22Rv1 (cell line): Measurements from ENCODE around the gene HLA-DRB1.

Source experiments
- ZFX ChIP-seq: fragments of 450-650 bp; IDR thresholded peaks from 2 replicates; pipeline ENCODE4 v1.6.1; 2017; ENCODE audit warnings: antibody characterized with exemption, borderline replicate concordance
- TF ChIP-seq, protein P1 (sequence below): fragments of 450-650 bp; IDR thresholded peaks from 2 replicates; pipeline ENCODE4 v1.5.1; 2017; ENCODE audit warnings: mild to moderate bottlenecking

DNA sequence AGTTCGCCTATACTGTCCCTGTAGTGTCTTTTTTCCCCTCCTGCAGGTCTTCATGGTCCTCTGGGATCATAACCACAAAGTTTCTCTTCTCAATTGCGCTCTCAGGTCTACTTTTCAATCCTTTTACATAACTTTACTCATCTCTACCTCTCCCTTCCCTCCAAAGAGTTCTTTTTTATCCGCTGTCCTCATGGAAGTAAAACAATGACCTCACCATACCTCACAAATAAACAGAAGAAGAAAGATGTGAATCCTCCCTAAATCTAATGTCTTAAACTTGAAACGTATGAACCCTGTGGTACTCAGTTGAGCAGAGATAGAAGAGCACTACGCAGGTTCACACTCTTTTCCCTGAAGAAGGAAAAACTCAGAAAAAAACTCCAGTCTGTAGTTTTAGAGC lies 35.5 kb upstream of the HLA-DRB1 start:
- TF ChIP-seq, protein P1, sequence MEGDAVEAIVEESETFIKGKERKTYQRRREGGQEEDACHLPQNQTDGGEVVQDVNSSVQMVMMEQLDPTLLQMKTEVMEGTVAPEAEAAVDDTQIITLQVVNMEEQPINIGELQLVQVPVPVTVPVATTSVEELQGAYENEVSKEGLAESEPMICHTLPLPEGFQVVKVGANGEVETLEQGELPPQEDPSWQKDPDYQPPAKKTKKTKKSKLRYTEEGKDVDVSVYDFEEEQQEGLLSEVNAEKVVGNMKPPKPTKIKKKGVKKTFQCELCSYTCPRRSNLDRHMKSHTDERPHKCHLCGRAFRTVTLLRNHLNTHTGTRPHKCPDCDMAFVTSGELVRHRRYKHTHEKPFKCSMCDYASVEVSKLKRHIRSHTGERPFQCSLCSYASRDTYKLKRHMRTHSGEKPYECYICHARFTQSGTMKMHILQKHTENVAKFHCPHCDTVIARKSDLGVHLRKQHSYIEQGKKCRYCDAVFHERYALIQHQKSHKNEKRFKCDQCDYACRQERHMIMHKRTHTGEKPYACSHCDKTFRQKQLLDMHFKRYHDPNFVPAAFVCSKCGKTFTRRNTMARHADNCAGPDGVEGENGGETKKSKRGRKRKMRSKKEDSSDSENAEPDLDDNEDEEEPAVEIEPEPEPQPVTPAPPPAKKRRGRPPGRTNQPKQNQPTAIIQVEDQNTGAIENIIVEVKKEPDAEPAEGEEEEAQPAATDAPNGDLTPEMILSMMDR: no peak
- TF ChIP-seq ZFX: no peak
